DMS79 treated with DMSO at 0.1 percent for 48 hours (cell line): ENCODE measurements around the gene VASP.

ENCODE experiments used
- DNase-seq: peaks from one replicate; lab custom pipeline; 2025; lab: John Stamatoyannopoulos, UW

The VASP gene

GRCh38 chr19:45473682-45474605 lies 33.3 kb upstream of the VASP start:
- no peak for DNase-seq

- peak; percentile 18 for DNase-seq
Observed at GRCh38 chr19:45474606-45475521, 32.4 kb upstream of the VASP start.

- no peak for DNase-seq
Observed at GRCh38 chr19:45475537-45476291, 31.6 kb upstream of the VASP start.

GRCh38 chr19:45476304-45476703 lies 31.0 kb upstream of the VASP start:
- DNase-seq: no peak

GRCh38 chr19:45477186-45477585 lies 30.1 kb upstream of the VASP start:
- no peak for DNase-seq

- DNase-seq: peak; percentile 24
Observed at GRCh38 chr19:45477713-45478453, 29.4 kb upstream of the VASP start.

GRCh38 chr19:45478454-45479238 lies 28.6 kb upstream of the VASP start:
- peak; percentile 91 for DNase-seq

- no peak for DNase-seq
Observed at GRCh38 chr19:45483033-45483432, 24.2 kb upstream of the VASP start.

- no peak for DNase-seq
Observed at GRCh38 chr19:45484273-45484945, 22.9 kb upstream of the VASP start.

GRCh38 chr19:45485305-45486077 lies 21.8 kb upstream of the VASP start:
- peak; percentile 92 for DNase-seq

GRCh38 chr19:45488708-45489107 lies 18.6 kb upstream of the VASP start:
- DNase-seq: no peak

- DNase-seq: no peak
Observed at GRCh38 chr19:45489216-45489855, 17.9 kb upstream of the VASP start.

- DNase-seq: no peak
Observed at GRCh38 chr19:45492137-45492626, 15.1 kb upstream of the VASP start.

GRCh38 chr19:45492627-45493470 lies 14.4 kb upstream of the VASP start:
- DNase-seq: no peak

GRCh38 chr19:45494261-45494916 lies 12.9 kb upstream of the VASP start:
- no peak for DNase-seq

- no peak for DNase-seq
Observed at GRCh38 chr19:45495178-45495577, 12.1 kb upstream of the VASP start.
